Kasumi-1 (cell line): ENCODE results near the gene BACH2.
A peak's percentile ranks its signal among the peaks of the same experiment; 100 is the strongest.

ENCODE experiments used
- DNase-seq, 2 experiments: peaks; one replicate each; lab custom pipeline; 2025; lab: John Stamatoyannopoulos, UW

The BACH2 gene

GRCh38 chr6:90028066-90028778, 268.4 kb downstream of the BACH2 start:
- no peak for DNase-seq

GRCh38 chr6:90026216-90026615, 270.4 kb downstream of the BACH2 start:
- DNase-seq, result no peak

- no peak for DNase-seq
These were observed 271.1 kb downstream of the BACH2 start for GRCh38 chr6:90025523-90026061.

GRCh38 chr6:90024633-90025032, 272.0 kb downstream of the BACH2 start:
- DNase-seq, result no peak

GRCh38 chr6:90021711-90022110, 274.9 kb downstream of the BACH2 start:
- DNase-seq, result no peak

GRCh38 chr6:90020746-90021145, 275.9 kb downstream of the BACH2 start:
- no peak for DNase-seq

- DNase-seq, result no peak
These were observed 277.4 kb downstream of the BACH2 start for GRCh38 chr6:90019216-90019615.

GRCh38 chr6:90015883-90016282, 280.8 kb downstream of the BACH2 start:
- no peak for DNase-seq

GRCh38 chr6:90008908-90009501, 287.6 kb downstream of the BACH2 start:
- no peak for DNase-seq

GRCh38 chr6:90008189-90008907, 288.3 kb downstream of the BACH2 start:
- no peak for DNase-seq

- DNase-seq, result no peak
These were observed 291.4 kb downstream of the BACH2 start for GRCh38 chr6:90005048-90005827.

- DNase-seq, result no peak
These were observed 292.1 kb downstream of the BACH2 start for GRCh38 chr6:90004511-90004910.

- DNase-seq, result no peak
These were observed 292.7 kb downstream of the BACH2 start for GRCh38 chr6:90003941-90004340.

- no peak for DNase-seq
These were observed 293.4 kb downstream of the BACH2 start for GRCh38 chr6:90003069-90003795.

GRCh38 chr6:90000864-90001731, 295.5 kb downstream of the BACH2 start:
- DNase-seq, result no peak

GRCh38 chr6:89999945-90000825, 296.5 kb downstream of the BACH2 start:
- peak; percentile 3 to 21 for DNase-seq

GRCh38 chr6:89999154-89999553, 297.5 kb downstream of the BACH2 start:
- no peak for DNase-seq

GRCh38 chr6:89997456-89998445, 298.9 kb downstream of the BACH2 start:
- DNase-seq, result peak in 1 of 2 experiments; percentile 19
